ENCODE data around the gene PRR9. TPM values are rescaled to one million over a fixed set of nuclear protein-coding genes. Genes with fewer than 3 reads are reported as not detected.

PRR9 gene
- polyA plus RNA-seq, 1 donor from 2014 or later: not detected

DNA sequence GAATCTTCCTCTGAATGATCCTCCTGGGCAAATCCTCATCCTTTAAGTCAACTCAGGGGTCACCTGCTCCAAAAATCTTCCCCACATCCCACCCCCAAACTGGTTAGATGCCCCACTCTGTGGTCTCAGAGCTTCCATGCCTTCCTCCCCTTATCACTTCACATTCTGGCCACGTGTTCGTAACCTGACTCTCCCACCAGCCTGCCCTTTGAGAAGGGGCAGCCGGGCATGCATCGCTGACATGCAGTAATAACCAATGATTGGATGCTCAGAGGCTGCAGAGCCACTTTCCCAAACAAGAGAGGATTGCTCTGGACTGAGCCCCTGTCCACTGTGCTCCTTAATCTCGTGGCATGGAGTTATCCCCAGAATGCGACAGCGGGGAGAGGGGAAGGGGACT lies 7.2 kb upstream of the PRR9 start:
- Histone ChIP-seq H3K9me2 (ENCODE audit: insufficient read depth, low read length) (no peaks in the 10 kb centered on the region), H2AFZ (ENCODE audit: low read depth, low read length) (no peak overlapping the region), H4K20me1 (ENCODE audit: insufficient read depth) (no peaks in the 10 kb centered on the region), H3K4me3 (ENCODE audit: low read length) (no peak overlapping the region), H3K9me3 (ENCODE audit: low read length) (no peaks in the 10 kb centered on the region), H3K9ac (ENCODE audit: low read length) (no peak overlapping the region), H3K4me2 (ENCODE audit: low read length) (no peak overlapping the region), H3K27ac (ENCODE audit: low read length) (no peak overlapping the region), H3K36me3 (ENCODE audit: insufficient read depth, low read length) (no peaks in the 10 kb centered on the region), H3K27me3 (ENCODE audit: insufficient read depth, low read depth, low read length) (no peaks in the 10 kb centered on the region), H3F3A (ENCODE audit: insufficient read depth, low read length, poor library complexity, severe bottlenecking) (no peaks in the 10 kb centered on the region), H3K79me2 (replicated peaks; ENCODE audit: insufficient read depth, low read length) (no peaks in the 10 kb centered on the region)
- TF ChIP-seq TAF1 (IDR thresholded peaks at IDR 0.05; ENCODE audit: low read depth): no peak
- TF ChIP-seq, protein P1, sequence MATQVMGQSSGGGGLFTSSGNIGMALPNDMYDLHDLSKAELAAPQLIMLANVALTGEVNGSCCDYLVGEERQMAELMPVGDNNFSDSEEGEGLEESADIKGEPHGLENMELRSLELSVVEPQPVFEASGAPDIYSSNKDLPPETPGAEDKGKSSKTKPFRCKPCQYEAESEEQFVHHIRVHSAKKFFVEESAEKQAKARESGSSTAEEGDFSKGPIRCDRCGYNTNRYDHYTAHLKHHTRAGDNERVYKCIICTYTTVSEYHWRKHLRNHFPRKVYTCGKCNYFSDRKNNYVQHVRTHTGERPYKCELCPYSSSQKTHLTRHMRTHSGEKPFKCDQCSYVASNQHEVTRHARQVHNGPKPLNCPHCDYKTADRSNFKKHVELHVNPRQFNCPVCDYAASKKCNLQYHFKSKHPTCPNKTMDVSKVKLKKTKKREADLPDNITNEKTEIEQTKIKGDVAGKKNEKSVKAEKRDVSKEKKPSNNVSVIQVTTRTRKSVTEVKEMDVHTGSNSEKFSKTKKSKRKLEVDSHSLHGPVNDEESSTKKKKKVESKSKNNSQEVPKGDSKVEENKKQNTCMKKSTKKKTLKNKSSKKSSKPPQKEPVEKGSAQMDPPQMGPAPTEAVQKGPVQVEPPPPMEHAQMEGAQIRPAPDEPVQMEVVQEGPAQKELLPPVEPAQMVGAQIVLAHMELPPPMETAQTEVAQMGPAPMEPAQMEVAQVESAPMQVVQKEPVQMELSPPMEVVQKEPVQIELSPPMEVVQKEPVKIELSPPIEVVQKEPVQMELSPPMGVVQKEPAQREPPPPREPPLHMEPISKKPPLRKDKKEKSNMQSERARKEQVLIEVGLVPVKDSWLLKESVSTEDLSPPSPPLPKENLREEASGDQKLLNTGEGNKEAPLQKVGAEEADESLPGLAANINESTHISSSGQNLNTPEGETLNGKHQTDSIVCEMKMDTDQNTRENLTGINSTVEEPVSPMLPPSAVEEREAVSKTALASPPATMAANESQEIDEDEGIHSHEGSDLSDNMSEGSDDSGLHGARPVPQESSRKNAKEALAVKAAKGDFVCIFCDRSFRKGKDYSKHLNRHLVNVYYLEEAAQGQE (IDR thresholded peaks at IDR 0.05; ENCODE audit: borderline replicate concordance): no peak
- TF ChIP-seq MXI1 (conservative IDR thresholded peaks at IDR 0.05; ENCODE audit: poor library complexity, severe bottlenecking): no peak
- TF ChIP-seq, protein P2, sequence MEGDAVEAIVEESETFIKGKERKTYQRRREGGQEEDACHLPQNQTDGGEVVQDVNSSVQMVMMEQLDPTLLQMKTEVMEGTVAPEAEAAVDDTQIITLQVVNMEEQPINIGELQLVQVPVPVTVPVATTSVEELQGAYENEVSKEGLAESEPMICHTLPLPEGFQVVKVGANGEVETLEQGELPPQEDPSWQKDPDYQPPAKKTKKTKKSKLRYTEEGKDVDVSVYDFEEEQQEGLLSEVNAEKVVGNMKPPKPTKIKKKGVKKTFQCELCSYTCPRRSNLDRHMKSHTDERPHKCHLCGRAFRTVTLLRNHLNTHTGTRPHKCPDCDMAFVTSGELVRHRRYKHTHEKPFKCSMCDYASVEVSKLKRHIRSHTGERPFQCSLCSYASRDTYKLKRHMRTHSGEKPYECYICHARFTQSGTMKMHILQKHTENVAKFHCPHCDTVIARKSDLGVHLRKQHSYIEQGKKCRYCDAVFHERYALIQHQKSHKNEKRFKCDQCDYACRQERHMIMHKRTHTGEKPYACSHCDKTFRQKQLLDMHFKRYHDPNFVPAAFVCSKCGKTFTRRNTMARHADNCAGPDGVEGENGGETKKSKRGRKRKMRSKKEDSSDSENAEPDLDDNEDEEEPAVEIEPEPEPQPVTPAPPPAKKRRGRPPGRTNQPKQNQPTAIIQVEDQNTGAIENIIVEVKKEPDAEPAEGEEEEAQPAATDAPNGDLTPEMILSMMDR (IDR thresholded peaks at IDR 0.05; ENCODE audit: poor library complexity, severe bottlenecking): no peak
- no peak for TF ChIP-seq EP300 (conservative IDR thresholded peaks at IDR 0.05; ENCODE audit: poor library complexity, severe bottlenecking)
- TF ChIP-seq EZH2 (IDR thresholded peaks at IDR 0.05; ENCODE audit: borderline replicate concordance, insufficient read depth, low read length, poor library complexity, severe bottlenecking): no peak
- TF ChIP-seq POLR2AphosphoS5 (IDR thresholded peaks at IDR 0.05): no peak
- no peak for TF ChIP-seq SMC3 (conservative IDR thresholded peaks at IDR 0.05; ENCODE audit: poor library complexity)
- no peak for TF ChIP-seq RAD21 (conservative IDR thresholded peaks at IDR 0.05)

DNA sequence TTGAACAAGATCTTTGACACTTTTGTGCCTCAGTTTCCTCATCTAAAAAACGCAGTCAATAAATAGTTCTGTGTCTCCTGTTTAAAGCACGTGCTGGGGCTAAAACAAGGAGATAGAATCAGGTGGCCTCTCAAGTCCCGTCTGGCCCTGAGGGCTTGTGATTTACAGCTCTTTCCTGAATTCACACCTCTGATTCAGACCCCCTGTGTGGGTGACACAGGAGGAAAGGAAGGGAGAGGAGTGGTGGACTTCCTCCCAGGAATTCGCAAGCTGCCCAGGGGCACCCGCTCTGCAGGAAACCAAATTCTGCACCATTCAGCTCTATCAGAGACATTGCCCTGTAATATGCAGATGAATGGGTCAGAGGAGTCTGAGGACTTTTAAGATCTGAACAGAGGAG lies 5.2 kb upstream of the PRR9 start:
- no peak overlapping the region for H3K9ac ChIP-seq (ENCODE audit: low read length)

More for the DNA sequence above, 5.2 kb upstream of the PRR9 start:
- H3K27me3 ChIP-seq (ENCODE audit: insufficient read depth, low read depth, low read length): no peaks in the 10 kb centered on the region
- H3K79me2 ChIP-seq (replicated peaks; ENCODE audit: insufficient read depth, low read length): no peaks in the 10 kb centered on the region
- no peaks in the 10 kb centered on the region for H3F3A ChIP-seq (ENCODE audit: insufficient read depth, low read length, poor library complexity, severe bottlenecking)
- H2AFZ ChIP-seq (ENCODE audit: low read depth, low read length): no peak overlapping the region
- H3K9me3 ChIP-seq (ENCODE audit: low read length): no peaks in the 10 kb centered on the region
- TF ChIP-seq RAD21 (conservative IDR thresholded peaks at IDR 0.05) (no peak), POLR2AphosphoS5 (IDR thresholded peaks at IDR 0.05) (no peak), MXI1 (conservative IDR thresholded peaks at IDR 0.05; ENCODE audit: poor library complexity, severe bottlenecking) (no peak), SMC3 (conservative IDR thresholded peaks at IDR 0.05; ENCODE audit: poor library complexity) (no peak), EZH2 (IDR thresholded peaks at IDR 0.05; ENCODE audit: borderline replicate concordance, insufficient read depth, low read length, poor library complexity, severe bottlenecking) (no peak), TAF1 (IDR thresholded peaks at IDR 0.05; ENCODE audit: low read depth) (no peak), EP300 (conservative IDR thresholded peaks at IDR 0.05; ENCODE audit: poor library complexity, severe bottlenecking) (no peak)
- TF ChIP-seq, protein P1 (IDR thresholded peaks at IDR 0.05; ENCODE audit: borderline replicate concordance): no peak
- TF ChIP-seq, protein P2 (IDR thresholded peaks at IDR 0.05; ENCODE audit: poor library complexity, severe bottlenecking): no peak
- no peaks in the 10 kb centered on the region for H4K20me1 ChIP-seq (ENCODE audit: insufficient read depth)
- no peaks in the 10 kb centered on the region for H3K9me2 ChIP-seq (ENCODE audit: insufficient read depth, low read length)
- H3K27ac ChIP-seq (ENCODE audit: low read length): no peak overlapping the region
- H3K36me3 ChIP-seq (ENCODE audit: insufficient read depth, low read length): no peaks in the 10 kb centered on the region
- H3K4me2 ChIP-seq (ENCODE audit: low read length): no peak overlapping the region
- no peak overlapping the region for H3K4me3 ChIP-seq (ENCODE audit: low read length)

Data from neural cell (in vitro differentiated cells).